D341Med (cell line): ENCODE data around the gene NT5DC1.
"Not testable (repeated sequence)": the region's sequence is repeated elsewhere in the genome, so short reads cannot be mapped to it uniquely, and the experiment has no call there.

Experiments used
- DNase-seq: peaks from one replicate; pipeline ENCODE4 v3.0.0; 2012; ENCODE audit warnings: low spot score

The NT5DC1 gene

GRCh38 chr6:116090251-116090650, 10.4 kb upstream of the NT5DC1 start:
- DNase-seq, result no peak

- no peak for DNase-seq
These were observed 6.6 kb upstream of the NT5DC1 start for GRCh38 chr6:116094041-116094440.

GRCh38 chr6:116096048-116096759, 4.4 kb upstream of the NT5DC1 start:
- DNase-seq, result not testable (repeated sequence)

- DNase-seq, result no peak
These were observed 3.5 kb upstream of the NT5DC1 start for GRCh38 chr6:116096979-116097816.

GRCh38 chr6:116099036-116099435, 1.6 kb upstream of the NT5DC1 start:
- no peak for DNase-seq

GRCh38 chr6:116101302-116101718, 657 bp downstream of the NT5DC1 start:
- DNase-seq, result no peak

GRCh38 chr6:116101790-116102189, 1.1 kb downstream of the NT5DC1 start:
- no peak for DNase-seq

GRCh38 chr6:116102873-116103272, 2.2 kb downstream of the NT5DC1 start:
- DNase-seq, result no peak

- no peak for DNase-seq
These were observed 4.0 kb downstream of the NT5DC1 start for GRCh38 chr6:116104636-116105035.

GRCh38 chr6:116105247-116105646, 4.6 kb downstream of the NT5DC1 start:
- no peak for DNase-seq

GRCh38 chr6:116106146-116106545, 5.5 kb downstream of the NT5DC1 start:
- no peak for DNase-seq

- no peak for DNase-seq
These were observed 8.2 kb downstream of the NT5DC1 start for GRCh38 chr6:116108836-116109235.

GRCh38 chr6:116111552-116112528, 11.2 kb downstream of the NT5DC1 start:
- no peak for DNase-seq

- no peak for DNase-seq
These were observed 12.7 kb downstream of the NT5DC1 start for GRCh38 chr6:116113386-116113785.

GRCh38 chr6:116115781-116116180, 15.1 kb downstream of the NT5DC1 start:
- DNase-seq, result no peak

GRCh38 chr6:116118608-116119007, 18.0 kb downstream of the NT5DC1 start:
- DNase-seq, result no peak

- DNase-seq, result no peak
These were observed 19.8 kb downstream of the NT5DC1 start for GRCh38 chr6:116120430-116120829.

GRCh38 chr6:116126032-116126431, 25.4 kb downstream of the NT5DC1 start, which contains the start of gene COL10A1:
TSS of gene COL10A1 (minus strand) at chr6:116126132. CDS start at chr6:116125492, 640 bp downstream.
- DNase-seq, result no peak

- DNase-seq, result no peak
These were observed 27.3 kb downstream of the NT5DC1 start for GRCh38 chr6:116127771-116128493.

GRCh38 chr6:116133453-116133852, 32.8 kb downstream of the NT5DC1 start:
- DNase-seq, result no peak

- DNase-seq, result no peak
These were observed 35.7 kb downstream of the NT5DC1 start for GRCh38 chr6:116136373-116136772.
